Measurements from ENCODE around the gene TGFBR3L. TPM values are rescaled to one million over a fixed set of nuclear protein-coding genes. Genes with fewer than 3 reads are reported as not detected.
A peak's percentile ranks its signal among the peaks of the same experiment; 100 is the strongest.

Gene TGFBR3L
- total RNA-seq, 1 experiment from 2014 or later = 9.8 TPM

- no peaks in the 10 kb centered on the region for H3K9me3 Mint-ChIP-seq (ENCODE audit: unreplicated experiment)
- peaks cover 13% of the 10 kb centered on the region for H3K36me3 Mint-ChIP-seq (ENCODE audit: insufficient read depth, unreplicated experiment)
- TF ChIP-seq, protein P1, sequence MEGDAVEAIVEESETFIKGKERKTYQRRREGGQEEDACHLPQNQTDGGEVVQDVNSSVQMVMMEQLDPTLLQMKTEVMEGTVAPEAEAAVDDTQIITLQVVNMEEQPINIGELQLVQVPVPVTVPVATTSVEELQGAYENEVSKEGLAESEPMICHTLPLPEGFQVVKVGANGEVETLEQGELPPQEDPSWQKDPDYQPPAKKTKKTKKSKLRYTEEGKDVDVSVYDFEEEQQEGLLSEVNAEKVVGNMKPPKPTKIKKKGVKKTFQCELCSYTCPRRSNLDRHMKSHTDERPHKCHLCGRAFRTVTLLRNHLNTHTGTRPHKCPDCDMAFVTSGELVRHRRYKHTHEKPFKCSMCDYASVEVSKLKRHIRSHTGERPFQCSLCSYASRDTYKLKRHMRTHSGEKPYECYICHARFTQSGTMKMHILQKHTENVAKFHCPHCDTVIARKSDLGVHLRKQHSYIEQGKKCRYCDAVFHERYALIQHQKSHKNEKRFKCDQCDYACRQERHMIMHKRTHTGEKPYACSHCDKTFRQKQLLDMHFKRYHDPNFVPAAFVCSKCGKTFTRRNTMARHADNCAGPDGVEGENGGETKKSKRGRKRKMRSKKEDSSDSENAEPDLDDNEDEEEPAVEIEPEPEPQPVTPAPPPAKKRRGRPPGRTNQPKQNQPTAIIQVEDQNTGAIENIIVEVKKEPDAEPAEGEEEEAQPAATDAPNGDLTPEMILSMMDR (IDR thresholded peaks at IDR 0.05; ENCODE audit: insufficient read depth in 1 of 2, low read depth in 1 of 2, low read length in 1 of 2, severe bottlenecking in 1 of 2, unreplicated experiment in 1 of 2) = no peak
- BruUV-seq (replicated peaks) = no TSS peak
- intact Hi-C loops (cut with micrococcal nuclease; ENCODE audit: unreplicated experiment) = no loop called here
- peak overlapping the region; percentile 74 for H3K4me3 Mint-ChIP-seq (ENCODE audit: unreplicated experiment)
- H3K27ac Mint-ChIP-seq (ENCODE audit: unreplicated experiment) = no peak overlapping the region
- ChIA-PET POLR2A (no interaction called here), CTCF (no interaction called here)
- H3K4me1 Mint-ChIP-seq (ENCODE audit: low read depth, unreplicated experiment) = peaks cover 9% of the 10 kb centered on the region
- H3K4me1 ChIP-seq = peaks cover 11% of the 10 kb centered on the region
- DNase-seq = no peak
- H3K36me3 ChIP-seq (ENCODE audit: control insufficient read depth, insufficient read depth, low read length) = no peaks in the 10 kb centered on the region
- no peaks in the 10 kb centered on the region for H3K27me3 ChIP-seq (replicated peaks; ENCODE audit: control insufficient read depth, insufficient read depth, low read length)
- H3K9me3 ChIP-seq = no peaks in the 10 kb centered on the region
- peak overlapping the region; percentile 59 for H3K4me3 ChIP-seq (ENCODE audit: low read depth, low read length)
- H3K27me3 Mint-ChIP-seq (ENCODE audit: insufficient read depth, unreplicated experiment) = no peaks in the 10 kb centered on the region
These were observed 41.1 kb upstream of the TGFBR3L start for GRCh38 chr19:7873304-7874075.

GRCh38 chr19:7874076-7874896 lies 40.3 kb upstream of the TGFBR3L start, which contains the start of gene PRR36:
PRR36 (minus strand) TSS chr19:7874390; CDS start chr19:7873689, 701 bp downstream.
- TF ChIP-seq, protein P1 (IDR thresholded peaks at IDR 0.05; ENCODE audit: insufficient read depth in 1 of 2, low read depth in 1 of 2, low read length in 1 of 2, severe bottlenecking in 1 of 2, unreplicated experiment in 1 of 2) = no peak
- H3K4me1 ChIP-seq = peaks cover 11% of the 10 kb centered on the region
- ChIA-PET POLR2A (no interaction called here), CTCF (no interaction called here)
- peak; percentile 69 to 75 for DNase-seq
- Mint-ChIP-seq H3K9me3 (ENCODE audit: unreplicated experiment) (no peaks in the 10 kb centered on the region), H3K27me3 (ENCODE audit: insufficient read depth, unreplicated experiment) (no peaks in the 10 kb centered on the region), H3K27ac (ENCODE audit: unreplicated experiment) (no peak within 1 kb of the TSS), H3K36me3 (ENCODE audit: insufficient read depth, unreplicated experiment) (peaks cover 13% of the 10 kb centered on the region), H3K4me1 (ENCODE audit: low read depth, unreplicated experiment) (peaks cover 9% of the 10 kb centered on the region), H3K4me3 (ENCODE audit: unreplicated experiment) (peak within 1 kb of the TSS; percentile 74)
- no TSS peak for BruUV-seq (replicated peaks)
- intact Hi-C loops (cut with micrococcal nuclease; ENCODE audit: unreplicated experiment) = no loop called here
- H3K9me3 ChIP-seq = no peaks in the 10 kb centered on the region
- peak within 1 kb of the TSS; percentile 59 for H3K4me3 ChIP-seq (ENCODE audit: low read depth, low read length)
- no peaks in the 10 kb centered on the region for H3K27me3 ChIP-seq (replicated peaks; ENCODE audit: control insufficient read depth, insufficient read depth, low read length)
- H3K36me3 ChIP-seq (ENCODE audit: control insufficient read depth, insufficient read depth, low read length) = no peaks in the 10 kb centered on the region

GRCh38 chr19:7874897-7875273 lies 39.7 kb upstream of the TGFBR3L start:
- POLR2A ChIA-PET = no interaction called here
- Mint-ChIP-seq H3K4me3 (ENCODE audit: unreplicated experiment) (peak overlapping the region; percentile 74), H3K27me3 (ENCODE audit: insufficient read depth, unreplicated experiment) (no peaks in the 10 kb centered on the region), H3K36me3 (ENCODE audit: insufficient read depth, unreplicated experiment) (peaks cover 13% of the 10 kb centered on the region), H3K4me1 (ENCODE audit: low read depth, unreplicated experiment) (peaks cover 9% of the 10 kb centered on the region), H3K9me3 (ENCODE audit: unreplicated experiment) (no peaks in the 10 kb centered on the region), H3K27ac (ENCODE audit: unreplicated experiment) (no peak overlapping the region)
- Histone ChIP-seq H3K4me3 (ENCODE audit: low read depth, low read length) (peak overlapping the region; percentile 0; the same call in 1 of the 2 replicates), H3K9me3 (no peaks in the 10 kb centered on the region), H3K4me1 (peaks cover 11% of the 10 kb centered on the region), H3K27me3 (replicated peaks; ENCODE audit: control insufficient read depth, insufficient read depth, low read length) (no peaks in the 10 kb centered on the region), H3K36me3 (ENCODE audit: control insufficient read depth, insufficient read depth, low read length) (no peaks in the 10 kb centered on the region)
- DNase-seq = no peak
- BruUV-seq (replicated peaks) = no TSS peak
- TF ChIP-seq, protein P1 (IDR thresholded peaks at IDR 0.05; ENCODE audit: insufficient read depth in 1 of 2, low read depth in 1 of 2, low read length in 1 of 2, severe bottlenecking in 1 of 2, unreplicated experiment in 1 of 2) = no peak
- intact Hi-C loops (cut with micrococcal nuclease; ENCODE audit: unreplicated experiment) = no loop called here
- CTCF ChIA-PET = no interaction called here
